EH (cell line): ENCODE data around the gene WSB1.

Experiments
- DNase-seq: peaks from one replicate; pipeline ENCODE4 v3.0.0-alpha.2; 2015; ENCODE audit warnings: low read depth

WSB1 gene

DNA sequence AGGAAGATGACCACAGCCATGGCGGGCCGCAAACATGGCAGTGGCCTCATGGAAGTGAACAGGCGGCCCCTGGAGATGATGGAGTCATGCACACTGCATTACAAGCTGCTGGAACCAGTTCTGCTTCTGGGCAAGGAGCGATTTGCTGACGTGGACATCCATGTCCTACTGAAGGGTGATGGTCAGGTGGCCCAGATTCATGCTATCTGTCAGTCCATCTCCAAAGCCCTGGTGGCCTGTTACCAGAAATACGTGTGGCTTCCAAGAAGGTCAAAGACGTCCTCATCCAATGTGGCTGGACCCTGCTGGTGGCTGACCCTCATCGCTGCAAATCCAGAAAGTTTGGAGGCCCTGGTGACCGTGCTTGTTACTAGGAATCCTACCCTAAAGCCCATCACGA, 13.4 kb upstream of the WSB1 start:
- DNase-seq, result no peak

DNA sequence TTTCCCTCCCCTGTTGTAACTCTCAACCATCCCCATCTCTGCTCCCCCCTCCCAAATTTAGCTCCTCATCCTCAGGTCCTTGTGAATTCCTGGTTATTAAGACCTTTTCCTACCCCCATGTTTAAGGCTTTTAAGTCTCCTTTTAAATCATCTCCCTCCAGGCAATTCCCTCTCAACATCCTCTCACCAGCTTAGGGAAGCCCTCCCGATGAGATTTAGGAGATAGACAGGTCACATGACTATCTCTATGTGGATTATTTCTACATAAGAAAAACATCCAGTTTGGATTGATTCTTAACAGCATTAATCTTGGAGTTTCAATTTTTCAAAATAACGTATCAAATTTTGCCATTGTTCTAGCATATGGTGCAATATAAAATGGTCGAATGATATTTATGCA, 12.5 kb upstream of the WSB1 start:
- no peak for DNase-seq

DNA sequence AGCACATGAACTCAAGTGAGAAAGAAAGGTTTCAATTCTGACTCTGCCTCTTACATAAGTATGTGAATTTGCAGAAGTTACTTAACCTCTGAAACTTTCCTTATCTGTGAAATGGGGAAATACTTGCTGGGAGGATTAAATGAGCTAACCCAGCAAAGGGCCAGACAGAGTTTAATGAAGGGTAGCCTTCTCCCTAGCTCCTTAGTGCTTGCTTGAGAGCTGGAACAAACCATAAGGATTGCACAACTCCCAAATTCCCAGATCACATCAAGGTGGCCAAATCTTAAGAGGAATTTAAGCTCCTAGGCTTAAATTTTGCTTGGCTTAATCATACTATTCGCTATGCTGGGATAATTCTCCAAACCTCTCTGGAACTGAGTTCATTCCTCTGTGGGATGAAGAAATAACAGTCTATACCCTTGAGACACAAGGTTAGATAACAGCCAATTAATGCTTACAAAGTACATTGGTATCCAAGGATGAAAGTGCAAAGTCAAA, 11.8 kb upstream of the WSB1 start:
- DNase-seq, result peak; percentile 68

DNA sequence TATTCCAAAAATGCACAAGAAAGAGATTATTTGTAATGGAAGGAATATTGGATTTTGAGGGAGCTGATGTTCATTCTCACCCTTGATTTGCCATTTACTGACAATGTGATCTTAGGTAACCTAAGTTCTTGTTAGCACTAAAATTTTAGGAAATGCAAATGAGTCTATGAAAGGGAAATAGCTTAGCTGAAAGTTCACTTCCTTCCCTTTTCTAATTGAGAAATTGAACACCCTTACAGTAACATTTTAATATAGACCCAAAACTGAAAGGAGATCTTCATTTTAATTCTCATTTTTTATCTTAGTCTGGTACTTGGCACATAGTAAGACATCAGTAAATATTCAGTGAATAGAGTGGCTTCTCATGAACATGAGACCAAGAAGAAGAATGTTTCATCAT, 10.9 kb upstream of the WSB1 start:
- no peak for DNase-seq

DNA sequence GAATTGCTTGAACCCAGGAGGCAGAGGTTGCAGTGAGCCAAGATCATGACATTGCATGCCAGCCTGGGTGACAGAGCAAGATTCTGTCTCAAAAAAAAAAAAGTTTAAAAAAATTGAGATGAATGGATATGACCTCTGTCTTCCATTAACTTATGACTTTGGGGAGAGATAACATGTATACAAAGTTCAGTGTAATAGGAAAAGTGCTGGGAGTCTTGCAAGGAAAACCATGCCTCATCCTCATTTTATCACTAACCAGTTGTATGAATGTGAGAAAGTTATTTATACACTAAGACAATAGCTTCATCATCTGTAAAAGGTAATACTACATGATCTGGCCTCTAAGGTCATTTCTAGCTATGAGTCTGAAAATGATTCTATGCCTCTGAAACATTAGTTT, 10.2 kb upstream of the WSB1 start:
- DNase-seq, result no peak

DNA sequence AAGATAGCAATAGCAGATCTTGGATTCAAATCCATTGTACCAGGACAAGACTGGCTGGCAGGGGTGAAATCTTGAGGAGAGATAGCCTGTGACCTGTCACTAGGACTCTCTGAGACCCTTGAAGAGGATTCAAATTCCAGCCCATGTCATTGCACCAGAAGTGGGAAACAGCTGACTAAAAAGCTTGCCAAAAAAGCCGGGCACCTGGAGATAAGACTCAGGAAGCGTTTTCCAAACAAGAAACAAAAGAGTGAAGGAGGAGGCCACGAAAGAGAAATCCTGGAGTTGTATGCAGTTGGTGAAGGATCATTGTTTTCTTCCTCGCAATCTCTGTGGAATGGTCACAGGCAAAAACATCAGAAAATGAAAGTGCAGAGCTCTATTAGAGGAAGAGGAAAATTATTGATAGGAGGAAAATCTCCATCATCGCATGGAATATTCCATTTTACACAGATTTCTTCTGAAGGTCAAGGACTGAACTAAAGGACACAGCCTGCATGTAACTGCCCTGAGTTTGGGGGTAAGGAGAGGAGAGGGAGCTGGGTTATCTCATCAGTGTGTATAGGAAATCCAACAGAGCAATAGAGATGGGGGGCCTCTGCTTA, 9.0 kb upstream of the WSB1 start:
- no peak for DNase-seq

DNA sequence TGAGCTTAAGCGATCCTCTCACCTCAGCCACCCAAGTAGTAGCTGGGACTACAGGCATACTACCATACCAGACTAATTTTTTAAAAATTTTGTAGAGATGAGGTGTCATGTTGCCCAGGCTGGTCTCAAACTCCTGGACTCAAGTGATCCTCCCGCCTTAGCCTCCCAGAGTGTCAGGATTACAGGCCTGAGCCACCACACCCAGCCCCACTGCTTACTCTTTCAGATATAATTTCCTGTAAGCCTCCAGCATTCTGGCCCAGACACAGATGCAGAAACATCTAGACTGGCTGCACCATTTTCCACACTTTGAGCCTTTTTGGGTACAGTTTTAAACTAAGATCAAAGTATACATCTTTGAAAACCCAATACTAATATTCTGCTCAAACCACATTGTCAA, 8.4 kb upstream of the WSB1 start:
- no peak for DNase-seq

DNA sequence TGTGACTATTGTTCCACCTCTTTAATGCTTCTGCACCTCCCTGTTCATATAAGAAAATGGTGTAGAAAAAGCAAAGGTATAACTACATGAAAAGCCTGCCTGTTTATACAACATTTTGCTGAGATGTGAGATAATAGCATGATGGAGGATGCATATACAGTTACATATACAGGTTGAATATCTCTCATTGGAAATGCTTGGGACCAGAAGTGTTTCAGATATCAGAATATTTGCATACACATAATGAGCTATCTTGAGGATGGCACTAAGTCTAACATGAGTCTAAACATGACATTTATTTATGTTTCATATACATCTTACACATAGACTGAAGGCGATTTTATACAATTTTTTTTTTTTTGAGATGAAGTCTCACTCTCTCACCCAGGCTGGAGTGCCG, 5.7 kb upstream of the WSB1 start:
- DNase-seq, result no peak

DNA sequence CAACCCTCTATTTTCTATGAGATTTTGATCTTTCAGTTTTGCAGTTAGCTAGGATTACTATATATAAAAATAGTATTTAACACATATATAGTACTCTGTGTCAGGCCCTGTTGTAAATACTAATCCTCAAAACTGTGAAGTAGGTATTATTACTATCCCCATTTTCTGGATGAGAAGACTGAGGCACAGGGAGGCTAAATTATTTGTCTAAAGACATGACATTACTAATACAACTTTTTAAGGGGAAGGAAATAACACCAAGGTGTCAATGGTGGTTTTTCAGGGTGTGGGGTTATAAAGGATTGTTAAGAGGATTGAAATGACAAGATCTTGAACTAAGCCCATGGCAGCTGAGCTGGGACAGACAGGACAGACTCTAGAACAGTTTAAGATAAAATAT, 4.1 kb upstream of the WSB1 start:
- DNase-seq, result no peak

DNA sequence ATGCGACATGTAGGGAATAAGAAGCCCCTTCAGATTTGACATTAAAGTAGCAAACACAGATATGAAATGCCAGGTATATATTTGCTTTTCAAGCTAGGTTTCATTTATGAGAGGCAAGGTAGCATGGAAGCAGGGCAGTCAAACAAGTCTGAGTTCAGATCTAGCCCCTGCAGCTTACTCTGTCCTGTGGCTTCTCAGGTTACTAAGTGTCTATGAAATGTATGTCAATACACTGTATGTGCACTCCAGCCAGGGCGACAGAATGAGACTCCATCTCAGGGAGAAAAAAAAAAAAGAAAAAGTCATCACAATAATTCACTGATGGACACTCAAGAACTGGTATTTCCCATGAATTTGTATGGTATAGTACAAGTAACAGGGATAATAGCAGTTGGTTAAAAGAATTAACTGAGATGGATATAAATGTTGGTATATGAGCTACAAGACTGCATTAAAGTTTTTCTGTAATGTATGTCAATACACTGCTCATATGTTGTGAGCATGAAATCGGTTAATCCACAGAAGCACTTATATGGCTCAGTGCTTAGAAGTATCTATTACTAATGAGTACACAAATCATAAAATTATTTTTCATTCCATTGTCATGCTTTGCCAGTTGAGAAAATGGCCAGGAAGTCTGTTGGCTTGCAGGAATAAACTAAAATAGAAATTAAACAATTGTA, 2.9 kb upstream of the WSB1 start:
- no peak for DNase-seq

DNA sequence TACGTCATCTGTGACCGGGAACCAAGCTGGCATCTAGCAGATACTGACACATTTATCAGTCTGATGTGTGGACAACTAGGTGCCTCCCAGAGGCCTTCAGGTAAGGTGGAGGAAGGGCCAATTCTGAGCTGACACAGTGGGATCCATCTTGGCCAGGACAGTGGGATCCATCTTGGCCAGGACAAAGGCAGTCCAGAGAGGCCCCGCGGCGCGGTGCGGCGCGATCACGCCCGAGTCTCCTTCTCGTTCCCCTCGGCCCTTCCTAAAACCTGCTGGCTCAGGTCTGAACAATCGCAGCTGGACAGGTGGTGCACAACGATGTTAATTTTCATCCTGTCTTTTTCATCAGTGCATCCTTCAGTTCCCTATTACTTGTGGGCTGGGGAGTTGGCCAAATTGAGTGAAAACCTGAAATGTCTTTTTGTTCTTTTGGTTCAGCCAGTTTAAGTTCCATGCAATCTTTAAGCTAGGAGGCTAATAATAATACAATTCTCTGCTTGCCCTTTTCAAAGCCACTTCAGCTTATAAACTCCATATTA, 486 bp upstream of the WSB1 start:
- DNase-seq, result no peak

DNA sequence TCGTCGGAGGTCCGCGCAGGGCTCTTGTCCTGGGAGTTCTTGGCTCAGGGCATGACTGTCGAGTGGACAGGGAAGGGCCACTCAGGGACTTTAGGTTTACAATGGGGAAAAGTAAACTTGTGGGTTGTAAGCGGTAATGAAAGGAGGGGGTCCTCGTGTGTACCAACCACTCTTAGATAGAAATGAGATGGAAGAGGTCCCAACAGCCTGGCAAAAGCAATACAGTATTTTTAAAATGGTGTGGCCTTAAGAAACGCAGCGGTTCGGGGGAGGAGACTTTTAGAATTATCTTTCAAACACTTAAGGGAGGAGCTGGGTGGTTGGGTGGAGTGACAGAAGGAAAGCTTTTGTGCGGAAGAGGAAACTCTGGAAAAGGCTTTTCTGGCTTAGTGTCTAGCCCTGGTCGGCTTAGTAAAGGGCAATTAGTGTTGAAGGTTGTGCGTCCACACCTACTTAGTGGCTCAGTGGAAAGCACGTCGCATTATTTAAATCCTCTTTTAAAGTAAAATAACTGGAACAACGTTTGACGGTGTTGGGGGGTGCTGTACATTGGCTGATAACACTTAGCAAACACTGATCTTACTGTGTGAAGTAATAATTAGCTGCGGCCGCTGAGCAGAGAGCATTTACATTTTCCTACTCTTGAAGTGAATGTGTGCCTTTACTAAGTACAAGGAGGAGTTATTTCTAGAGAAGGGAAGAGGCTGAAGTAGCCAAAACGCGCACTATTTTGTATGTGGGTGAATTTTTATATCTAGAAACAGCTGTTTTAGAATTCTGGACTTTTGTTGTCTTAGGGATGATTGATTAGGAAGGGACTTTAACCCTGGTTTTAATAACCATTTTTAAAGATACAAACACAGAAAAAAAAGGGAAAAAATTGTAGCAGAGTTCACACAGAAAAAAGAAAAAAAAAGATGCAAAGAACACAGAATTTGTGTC, 1.0 kb downstream of the WSB1 start:
- DNase-seq, result peak; percentile 89

DNA sequence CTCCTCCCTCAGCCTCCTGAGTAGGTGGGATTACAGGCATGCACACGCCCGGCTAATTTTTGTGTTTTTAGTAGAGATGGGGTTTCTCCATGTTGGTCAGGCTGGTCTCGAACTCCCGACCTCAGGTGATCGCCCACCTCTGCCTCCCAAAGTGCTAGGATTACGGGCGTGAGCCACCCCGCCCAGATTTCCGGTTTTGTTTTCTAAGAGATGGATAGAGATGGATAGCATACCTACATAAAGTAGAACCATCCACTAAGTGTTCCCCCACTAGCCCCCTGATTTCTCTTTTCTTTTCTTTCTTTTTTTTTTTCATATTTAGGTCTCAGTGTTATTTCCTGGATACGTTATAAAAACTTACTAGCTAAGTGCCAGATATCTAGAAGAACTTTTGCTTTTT, 2.0 kb downstream of the WSB1 start:
- peak; percentile 17 for DNase-seq

DNA sequence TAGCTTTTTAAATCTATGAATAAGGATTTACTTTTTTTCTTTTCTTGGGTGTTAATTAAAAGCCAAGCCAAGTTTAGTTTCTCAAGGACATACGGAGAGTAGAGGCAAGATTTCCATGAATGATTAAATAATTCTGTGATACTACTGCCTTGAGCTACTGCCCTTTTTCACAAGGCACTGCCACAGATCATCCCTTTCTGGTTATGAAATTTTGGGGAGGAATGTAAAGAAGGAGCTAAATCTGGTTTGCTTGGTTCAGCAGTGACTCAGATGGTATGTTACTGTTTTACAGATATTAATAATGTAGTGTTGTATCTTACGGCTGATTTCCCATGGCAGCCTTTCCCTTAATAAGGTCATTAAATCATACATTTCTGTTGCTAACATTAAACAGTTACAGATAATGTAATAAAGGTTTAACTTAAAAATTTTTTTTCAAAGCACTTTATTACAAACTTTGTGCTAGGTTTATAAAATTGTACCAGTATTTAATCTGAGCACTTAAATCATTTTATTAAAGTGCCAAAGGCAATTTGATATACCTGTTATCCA, 2.6 kb downstream of the WSB1 start:
- DNase-seq, result peak; percentile 88

DNA sequence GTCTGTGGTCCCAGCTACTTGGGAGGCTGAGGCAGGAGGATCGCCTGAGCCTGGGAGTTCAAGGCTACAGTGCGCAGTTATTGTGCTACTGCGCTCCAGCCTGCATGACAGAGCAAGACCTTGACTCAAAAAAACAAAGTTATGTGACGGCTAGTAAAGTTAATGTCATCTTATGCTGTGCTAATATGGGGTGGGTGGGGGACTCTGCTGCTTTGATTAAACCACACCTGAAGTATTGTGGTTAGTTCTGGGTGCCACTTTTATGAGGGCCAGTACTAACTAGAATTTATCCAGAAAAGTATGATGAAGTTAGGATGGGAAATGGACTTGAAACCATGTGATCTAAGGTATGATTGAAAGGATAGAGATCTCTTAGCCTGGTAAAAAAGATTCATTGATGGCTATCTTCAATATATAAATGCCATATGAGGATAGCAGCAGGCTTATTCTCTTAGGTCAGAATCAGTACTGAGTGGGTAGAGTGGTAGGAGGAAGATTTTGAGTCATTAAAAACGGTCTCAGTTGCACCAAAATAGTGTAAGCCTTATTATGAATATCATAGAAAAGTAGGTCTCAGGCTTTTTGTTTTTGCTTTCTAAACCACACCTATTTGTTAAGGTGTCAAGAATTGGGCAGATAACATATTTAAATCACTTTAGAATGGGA, 5.6 kb downstream of the WSB1 start:
- no peak for DNase-seq

DNA sequence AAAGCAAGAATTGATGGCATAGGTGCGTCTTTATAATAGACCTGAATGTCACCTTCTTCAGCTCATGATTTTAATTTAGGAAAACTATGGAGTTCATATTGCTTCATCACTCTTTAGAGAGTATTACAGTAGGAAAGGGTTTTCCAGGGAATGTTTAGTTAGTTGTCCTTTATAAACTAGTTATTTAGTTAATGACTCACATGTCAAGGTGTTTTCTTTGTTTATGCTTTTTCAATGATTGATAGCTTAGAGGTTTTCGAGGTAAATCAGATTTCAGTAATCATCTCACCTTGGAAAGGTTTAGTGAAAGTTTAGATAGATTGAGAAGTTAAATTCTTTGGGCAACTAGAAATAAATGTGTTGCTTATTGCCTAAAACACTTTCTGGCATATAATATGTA, 9.8 kb downstream of the WSB1 start:
- no peak for DNase-seq

DNA sequence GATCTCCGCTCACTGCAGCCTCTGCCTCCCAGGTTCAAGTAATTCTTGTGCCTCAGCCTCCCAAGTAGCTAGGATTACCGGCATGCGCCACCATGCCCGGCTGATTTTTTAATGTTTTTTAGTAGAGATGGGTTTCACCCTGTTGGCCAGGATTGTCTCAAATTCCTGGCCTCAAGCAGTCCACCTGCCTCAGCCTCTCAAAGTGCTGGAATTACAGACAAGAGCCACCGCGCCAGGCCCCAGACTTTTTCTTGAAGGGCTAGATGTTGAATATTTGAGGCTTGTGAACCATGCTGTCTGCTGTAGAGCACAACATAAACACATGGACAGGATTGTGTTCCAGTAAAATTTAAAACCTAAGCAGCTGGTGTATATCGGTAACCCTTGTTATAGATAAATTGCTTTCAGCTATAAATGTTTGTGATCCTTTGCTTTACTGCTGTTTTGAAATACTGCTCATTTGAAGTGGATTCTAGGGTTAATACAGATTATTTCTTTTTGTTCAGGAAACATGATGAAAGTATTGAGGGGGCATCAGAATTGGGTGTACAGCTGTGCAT, 12.4 kb downstream of the WSB1 start:
- DNase-seq, result no peak

DNA sequence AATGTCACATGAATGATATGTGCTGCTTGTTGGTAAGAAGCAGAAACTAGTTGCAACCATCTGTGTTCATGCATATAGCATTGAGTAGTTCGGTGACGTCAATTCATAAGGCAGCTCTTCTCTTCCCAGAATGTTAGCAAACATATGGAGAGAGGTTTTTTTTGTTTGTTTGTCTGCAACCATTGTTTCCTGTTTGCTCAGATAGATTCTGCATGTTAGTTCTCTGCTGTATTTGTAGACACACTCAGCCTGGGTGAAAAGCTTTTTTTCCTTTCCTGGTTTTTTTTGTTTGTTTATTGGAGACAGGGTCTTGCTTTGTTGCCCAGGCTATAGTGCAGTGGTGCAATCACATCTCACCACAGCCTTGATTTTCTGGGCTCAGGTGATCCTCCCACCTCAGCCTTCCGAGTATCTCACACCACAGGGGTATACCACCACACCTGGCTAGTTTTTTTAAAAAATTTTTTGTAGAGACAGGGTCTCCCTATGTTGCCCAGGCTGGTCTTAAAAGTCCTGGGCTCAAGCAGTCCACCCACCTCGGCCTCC, 16.7 kb downstream of the WSB1 start:
- no peak for DNase-seq

DNA sequence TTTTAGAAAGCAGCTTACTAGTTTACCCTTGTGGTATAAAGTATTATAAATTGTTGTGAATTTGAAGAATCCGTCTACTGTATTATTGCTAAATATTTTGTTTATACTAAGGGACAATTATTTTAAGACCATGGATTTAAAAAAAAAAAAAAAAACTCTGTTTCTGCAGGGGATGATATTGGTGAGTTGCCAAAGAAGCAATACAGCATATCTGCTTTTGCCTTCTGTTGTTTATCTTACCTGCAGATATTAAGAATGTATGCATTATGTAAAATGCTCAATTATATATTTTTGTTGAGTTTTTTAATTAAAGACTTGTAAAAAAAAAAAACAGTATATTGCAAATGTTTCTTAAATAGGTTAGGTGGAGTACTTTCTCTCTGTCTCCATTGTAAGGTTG, 19.4 kb downstream of the WSB1 start:
- DNase-seq, result no peak

DNA sequence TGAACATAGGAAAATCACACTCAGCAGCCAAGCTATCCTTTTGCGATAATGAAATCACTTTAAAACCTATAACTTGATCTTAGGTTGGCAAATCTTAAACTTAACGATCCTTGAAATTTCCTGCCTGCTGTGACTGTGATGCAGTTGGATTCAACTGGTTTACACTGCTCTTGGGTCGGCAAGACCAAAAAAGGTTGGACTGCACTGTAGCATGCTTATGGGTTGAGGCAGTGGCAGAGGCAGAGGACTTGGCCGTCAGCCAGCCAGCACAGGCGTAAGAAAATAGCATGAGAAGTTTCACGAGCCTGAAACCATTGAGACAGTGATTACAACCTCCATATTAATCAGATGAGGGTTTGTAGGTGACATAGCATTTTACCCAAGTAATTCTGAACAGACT, 21.4 kb downstream of the WSB1 start:
- peak; percentile 91 for DNase-seq

DNA sequence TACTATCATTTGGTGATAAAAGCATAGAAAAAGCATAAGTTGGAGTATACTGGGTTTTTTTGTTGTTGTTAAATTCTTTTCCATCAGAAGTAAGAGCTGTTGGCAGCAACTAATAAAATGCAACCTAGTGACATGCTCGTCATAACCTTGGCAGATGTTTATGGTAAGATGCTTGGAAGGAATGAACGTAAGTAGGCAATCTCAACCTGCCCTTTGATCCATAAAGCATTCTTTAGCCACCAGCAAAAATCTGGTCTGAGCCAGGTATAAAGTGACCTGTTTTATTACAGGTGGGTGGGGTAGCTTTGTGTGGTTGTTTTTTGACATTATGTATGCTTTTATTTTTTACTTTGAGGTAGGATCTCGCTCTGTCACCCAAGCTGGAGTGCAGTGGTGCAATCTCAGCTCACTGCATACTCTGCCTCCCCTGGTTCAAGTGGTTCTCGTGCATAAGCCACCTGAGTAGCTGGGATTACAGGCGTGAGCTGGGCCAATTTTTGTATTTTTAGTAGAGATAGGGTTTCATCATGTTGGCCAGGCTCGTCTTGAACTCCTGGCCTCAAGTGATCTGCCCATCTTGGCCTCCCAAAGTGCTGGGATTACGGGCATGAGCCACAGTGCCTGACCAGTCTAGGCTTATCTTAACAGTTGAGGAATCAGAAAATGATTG, 22.0 kb downstream of the WSB1 start:
- no peak for DNase-seq
